PC-3 (cell line): ENCODE data around the gene MISP3. TPM values are rescaled to one million over a fixed set of nuclear protein-coding genes. Genes with fewer than 3 reads are reported as not detected.
"Not testable (repeated sequence)": the region's sequence is repeated elsewhere in the genome, so short reads cannot be mapped to it uniquely, and the experiment has no call there.

Experiments used
- ATAC-seq: fragments of 200-7000 bp; cut with Tn5 transposase; 2 replicates; pipeline ENCODE4 v1.9.1; 2020; ENCODE audit warnings: mild to moderate bottlenecking, moderate library complexity
- BruUV-seq: library from RNA; stranded (reverse); fragments of 400-500 nt; replicated peaks from 2 replicates; lab custom pipeline; 2021; lab: Mats Ljungman, UMichigan
- CTCF ChIA-PET: fragments of 300-600 bp; sonication (Branson Sonifier 250); formaldehyde crosslinking; loops from one replicate; lab custom pipeline; 2022; ENCODE audit warnings: antibody characterized with exemption; lab: Charles Lee
- POLR2A ChIA-PET: fragments of 300-600 bp; sonication (Branson Sonifier 250); formaldehyde crosslinking; loops from one replicate; lab custom pipeline; 2022; ENCODE audit warnings: antibody characterized with exemption; ENCODE audit not compliant: unreplicated experiment; lab: Charles Lee
- DNase-seq: peaks from one replicate; pipeline ENCODE4 v3.0.0-alpha.2; 2015
- H2AFZ ChIP-seq: fragments of 300-600 bp; sonication (generic); 2 replicates; pipeline ENCODE4 v1.6.0; 2016; ENCODE audit warnings: antibody characterized with exemption, low read length
- H3F3A ChIP-seq: fragments of 300-600 bp; sonication (generic); one replicate; pipeline ENCODE4 v1.6.0; 2017; ENCODE audit warnings: antibody characterized with exemption, low read length, control low read depth, mild to moderate bottlenecking; ENCODE audit not compliant: unreplicated experiment
- H3K27ac ChIP-seq: fragments of 300-600 bp; sonication (generic); 2 replicates; pipeline ENCODE4 v1.5.1; 2016; ENCODE audit warnings: mild to moderate bottlenecking, low read length
- H3K27me3 ChIP-seq: fragments of 300-600 bp; sonication (generic); 2 replicates; pipeline ENCODE4 v1.6.1; 2016; ENCODE audit warnings: low read length, mixed read lengths
- H3K36me3 ChIP-seq: fragments of 300-600 bp; sonication (generic); 2 replicates; pipeline ENCODE4 v1.6.1; 2016; ENCODE audit warnings: low read depth, mixed run types, low read length, mixed read lengths
- H3K4me1 ChIP-seq: fragments of 300-600 bp; sonication (generic); 2 replicates; pipeline ENCODE4 v1.5.1; 2016; ENCODE audit warnings: low read length; ENCODE audit not compliant: insufficient read depth
- H3K4me2 ChIP-seq: fragments of 300-600 bp; sonication (generic); 2 replicates; pipeline ENCODE4 v1.6.0; 2016; ENCODE audit warnings: low read length
- H3K4me3 ChIP-seq: fragments of 300-600 bp; sonication (generic); 2 replicates; pipeline ENCODE4 v1.5.1; 2016; ENCODE audit warnings: mild to moderate bottlenecking, low read length, mixed read lengths
- H3K79me2 ChIP-seq: fragments of 300-600 bp; sonication (generic); 2 replicates; pipeline ENCODE4 v1.6.1; 2017; ENCODE audit warnings: low read length, mixed read lengths
- H3K9ac ChIP-seq: fragments of 300-600 bp; sonication (generic); 2 replicates; pipeline ENCODE4 v1.6.0; 2016; ENCODE audit warnings: mild to moderate bottlenecking, low read length
- H3K9me2 ChIP-seq: fragments of 300-600 bp; sonication (generic); replicated peaks from 2 replicates; pipeline ENCODE4 v1.6.1; 2016; ENCODE audit warnings: mixed run types, low read length, mixed read lengths
- H3K9me3 ChIP-seq: fragments of 300-600 bp; sonication (generic); 2 replicates; pipeline ENCODE4 v1.6.1; 2016; ENCODE audit warnings: low read length, mixed read lengths
- H4K20me1 ChIP-seq: fragments of 300-600 bp; sonication (generic); 2 replicates; pipeline ENCODE4 v1.6.1; 2016; ENCODE audit warnings: low read length, mixed read lengths
- EZH2 ChIP-seq: fragments of 300-600 bp; sonication (generic); IDR thresholded peaks from one replicate; pipeline ENCODE4 v1.6.1; 2017; ENCODE audit warnings: antibody characterized with exemption, mild to moderate bottlenecking, low read length; ENCODE audit not compliant: unreplicated experiment
- EZH2phosphoT487 ChIP-seq: fragments of 300-600 bp; sonication (generic); IDR thresholded peaks from 2 replicates; pipeline ENCODE4 v1.6.1; 2018; ENCODE audit warnings: mild to moderate bottlenecking, antibody characterized with exemption, low read length, borderline replicate concordance
- intact Hi-C: fragments of 100-400 bp; cut with micrococcal nuclease; formaldehyde crosslinking; loops from 2 replicates; pipeline ENCODE4 v1.9.0; 2023
- total RNA-seq: library from RNA; depleted of rRNA; stranded (reverse); fragments of >200 nt; gene quantifications from 2 replicates; pipeline ENCODE4 v1.2.3, GENCODE V29; 2014
- TF ChIP-seq, protein P1 (sequence below): fragments of 300-600 bp; sonication (generic); conservative IDR thresholded peaks from 2 replicates; pipeline ENCODE4 v1.5.1; 2017; ENCODE audit warnings: antibody characterized with exemption, low read depth, mild to moderate bottlenecking, low read length

The MISP3 gene
- total RNA-seq, 1 experiment from 2014 or later: 6.1 TPM

DNA sequence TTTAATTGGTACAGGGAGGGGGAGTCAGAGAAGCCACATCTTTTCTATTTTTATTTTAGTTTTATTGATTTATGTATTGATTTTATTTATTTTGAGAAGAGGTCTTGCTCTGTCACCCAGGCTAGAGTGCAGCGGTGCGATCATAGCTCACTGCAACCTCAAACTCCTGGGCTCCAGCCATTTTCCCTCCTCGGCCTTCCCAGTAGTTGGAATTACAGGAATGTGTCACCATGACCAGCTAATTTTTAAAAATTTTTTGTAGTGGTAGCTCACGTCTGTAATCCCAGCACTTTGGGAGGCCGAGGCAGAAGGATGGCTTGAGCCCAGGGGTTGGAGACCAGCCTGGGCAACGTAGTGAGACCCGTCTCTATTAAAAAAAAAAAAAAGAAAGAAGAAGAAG is 36.9 kb upstream of the MISP3 start:
- ChIA-PET CTCF (interaction anchor here (0.7 kb wide), 1 partner anchor 38 kb away, joined by 3 read pairs; no protein-coding TSS in a partner anchor), POLR2A (no interaction called here)
- H3K4me2 ChIP-seq: no peak overlapping the region
- H3K4me3 ChIP-seq: no peak overlapping the region
- no peaks in the 10 kb centered on the region for H3K27me3 ChIP-seq
- no peaks in the 10 kb centered on the region for H3K9me3 ChIP-seq
- TF ChIP-seq, protein P1, sequence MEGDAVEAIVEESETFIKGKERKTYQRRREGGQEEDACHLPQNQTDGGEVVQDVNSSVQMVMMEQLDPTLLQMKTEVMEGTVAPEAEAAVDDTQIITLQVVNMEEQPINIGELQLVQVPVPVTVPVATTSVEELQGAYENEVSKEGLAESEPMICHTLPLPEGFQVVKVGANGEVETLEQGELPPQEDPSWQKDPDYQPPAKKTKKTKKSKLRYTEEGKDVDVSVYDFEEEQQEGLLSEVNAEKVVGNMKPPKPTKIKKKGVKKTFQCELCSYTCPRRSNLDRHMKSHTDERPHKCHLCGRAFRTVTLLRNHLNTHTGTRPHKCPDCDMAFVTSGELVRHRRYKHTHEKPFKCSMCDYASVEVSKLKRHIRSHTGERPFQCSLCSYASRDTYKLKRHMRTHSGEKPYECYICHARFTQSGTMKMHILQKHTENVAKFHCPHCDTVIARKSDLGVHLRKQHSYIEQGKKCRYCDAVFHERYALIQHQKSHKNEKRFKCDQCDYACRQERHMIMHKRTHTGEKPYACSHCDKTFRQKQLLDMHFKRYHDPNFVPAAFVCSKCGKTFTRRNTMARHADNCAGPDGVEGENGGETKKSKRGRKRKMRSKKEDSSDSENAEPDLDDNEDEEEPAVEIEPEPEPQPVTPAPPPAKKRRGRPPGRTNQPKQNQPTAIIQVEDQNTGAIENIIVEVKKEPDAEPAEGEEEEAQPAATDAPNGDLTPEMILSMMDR: no peak
- TF ChIP-seq EZH2phosphoT487: no peak
- TF ChIP-seq EZH2: no peak
- no peaks in the 10 kb centered on the region for H3F3A ChIP-seq
- no peaks in the 10 kb centered on the region for H3K9me2 ChIP-seq
- H4K20me1 ChIP-seq: no peaks in the 10 kb centered on the region
- intact Hi-C loops: no loop called here
- H3K36me3 ChIP-seq: no peaks in the 10 kb centered on the region
- no peak overlapping the region for H2AFZ ChIP-seq
- DNase-seq (no peak), ATAC-seq (no peak)
- H3K27ac ChIP-seq: no peak overlapping the region
- H3K4me1 ChIP-seq: no peaks in the 10 kb centered on the region
- no TSS peak for BruUV-seq
- H3K9ac ChIP-seq: no peak overlapping the region
- no peaks in the 10 kb centered on the region for H3K79me2 ChIP-seq

DNA sequence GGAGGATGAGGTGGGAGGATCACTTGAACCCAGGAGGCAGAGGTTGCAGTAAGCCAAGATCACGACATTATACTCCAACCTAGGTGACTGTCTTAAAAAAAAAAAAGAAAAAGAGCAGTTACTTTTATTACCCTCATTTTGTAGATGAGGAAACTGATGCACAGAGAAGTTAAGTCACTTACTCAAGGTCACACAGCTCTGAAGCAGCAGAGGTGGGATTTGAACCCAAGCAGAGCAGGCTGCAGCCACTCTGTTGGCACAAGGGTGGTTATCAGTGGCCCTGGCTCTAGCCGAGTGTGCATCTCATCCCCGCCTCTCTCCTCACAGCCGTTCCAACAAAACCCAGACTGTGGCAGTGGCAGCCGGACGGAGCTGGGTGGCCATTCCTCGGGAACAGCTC is 33.4 kb upstream of the MISP3 start:
- no peak for ATAC-seq
- BruUV-seq: no TSS peak
- no peaks in the 10 kb centered on the region for H3K36me3 ChIP-seq
- no peaks in the 10 kb centered on the region for H4K20me1 ChIP-seq
- POLR2A ChIA-PET: no interaction called here
- no peak for DNase-seq
- H3F3A ChIP-seq: no peaks in the 10 kb centered on the region
- H3K4me2 ChIP-seq: no peak overlapping the region
- no peaks in the 10 kb centered on the region for H3K9me3 ChIP-seq
- no peak overlapping the region for H2AFZ ChIP-seq
- TF ChIP-seq EZH2 (no peak), EZH2phosphoT487 (no peak)
- TF ChIP-seq, protein P1: no peak
- intact Hi-C loops: no loop called here
- H3K27me3 ChIP-seq: no peaks in the 10 kb centered on the region
- no peak overlapping the region for H3K4me3 ChIP-seq
- no peaks in the 10 kb centered on the region for H3K79me2 ChIP-seq
- no peaks in the 10 kb centered on the region for H3K9me2 ChIP-seq
- H3K4me1 ChIP-seq: no peaks in the 10 kb centered on the region
- CTCF ChIA-PET: no interaction called here
- no peak overlapping the region for H3K27ac ChIP-seq
- no peak overlapping the region for H3K9ac ChIP-seq

DNA sequence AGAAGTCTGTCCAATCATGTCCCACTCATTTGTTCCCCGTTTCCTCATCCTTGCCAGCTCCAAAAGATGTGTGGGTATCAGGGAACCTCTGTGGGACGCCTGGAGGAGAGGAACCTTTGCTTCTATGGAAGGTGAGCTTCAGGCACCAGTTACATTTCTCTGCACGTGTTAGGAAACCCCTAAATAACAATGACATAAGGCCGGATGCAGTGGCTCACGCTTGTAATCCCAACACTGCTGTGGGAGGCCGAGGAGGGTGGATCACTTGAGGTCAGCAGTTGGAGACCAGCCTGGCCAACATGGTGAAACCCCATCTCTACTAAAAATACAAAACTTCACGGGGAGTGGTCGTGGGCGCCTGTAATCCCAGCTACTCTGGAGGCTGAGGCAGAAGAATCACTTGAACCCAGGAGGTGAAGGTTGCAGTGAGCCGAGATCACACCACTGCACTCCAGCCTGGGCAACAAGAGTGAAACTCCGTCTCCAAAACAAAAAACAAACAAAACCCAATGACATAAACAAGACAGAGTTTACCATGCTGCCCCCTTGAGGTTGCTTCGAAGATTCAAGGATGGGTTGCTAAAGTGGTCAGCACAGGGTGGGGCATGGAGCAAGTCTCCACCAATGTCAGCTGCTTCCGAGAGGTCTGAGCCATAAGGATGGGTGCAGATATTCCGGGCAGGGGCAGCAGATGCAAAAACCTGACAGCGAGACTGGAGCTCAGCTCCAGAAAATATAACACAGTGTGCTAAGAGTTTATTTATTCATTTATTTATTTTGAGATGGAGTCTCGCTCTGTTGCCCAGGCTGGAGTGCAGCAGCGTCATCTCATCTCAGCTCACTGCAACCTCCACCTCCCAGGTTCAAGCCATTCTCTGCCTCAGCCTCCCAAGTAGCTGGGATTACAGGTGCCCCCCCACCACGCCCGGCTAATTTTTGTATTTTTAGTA is 29.7 kb upstream of the MISP3 start:
- intact Hi-C loops, H3K79me2 ChIP-seq, H3K9me2 ChIP-seq, BruUV-seq, H3F3A ChIP-seq, H3K27ac ChIP-seq, POLR2A ChIA-PET, H3K4me1 ChIP-seq, H3K4me2 ChIP-seq, H4K20me1 ChIP-seq, H3K9ac ChIP-seq, H3K27me3 ChIP-seq, H3K4me3 ChIP-seq, CTCF ChIA-PET, H3K9me3 ChIP-seq, H3K36me3 ChIP-seq: not testable (repeated sequence)
- TF ChIP-seq, protein P1: peak; percentile 68
- H2AFZ ChIP-seq: peak overlapping the region; percentile 46; the same call in 1 of the 2 replicates
- DNase-seq: peak; percentile 69
- peak; percentile 73 for ATAC-seq

DNA sequence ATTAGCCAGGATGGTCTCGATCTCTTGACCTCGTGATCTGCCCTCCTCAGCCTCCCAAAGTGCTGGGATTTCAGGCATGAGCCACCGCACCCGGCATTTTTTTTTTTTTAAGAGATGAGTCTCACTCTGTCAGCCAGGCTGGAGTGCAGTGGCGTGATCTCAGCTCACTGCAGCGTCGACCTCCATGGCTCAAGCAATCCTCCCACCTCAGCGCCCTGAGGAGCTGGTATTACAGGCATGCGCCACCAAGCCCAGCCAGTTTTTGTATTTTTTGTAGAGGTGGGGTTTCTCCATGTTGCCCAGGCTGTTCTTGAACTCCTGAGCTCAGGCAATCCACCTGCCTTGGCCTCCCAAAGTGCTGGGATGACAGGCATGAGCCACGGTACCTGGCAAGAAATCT is 24.7 kb upstream of the MISP3 start:
- POLR2A ChIA-PET: not testable (repeated sequence)

More for the DNA sequence above, 24.7 kb upstream of the MISP3 start:
- DNase-seq, BruUV-seq, H3K4me1 ChIP-seq, H3K9me2 ChIP-seq, intact Hi-C loops, H3K9ac ChIP-seq, H3K27ac ChIP-seq, H3K27me3 ChIP-seq, H4K20me1 ChIP-seq, H2AFZ ChIP-seq, H3K4me3 ChIP-seq, H3K4me2 ChIP-seq, H3F3A ChIP-seq, ATAC-seq, H3K36me3 ChIP-seq, H3K9me3 ChIP-seq, H3K79me2 ChIP-seq: not testable (repeated sequence)
- CTCF ChIA-PET: interaction anchor here (0.9 kb wide), 1 partner anchor 25 kb away, joined by 3 read pairs; no protein-coding TSS in a partner anchor
